Colonic mucosa (tissue), 4 donors: ENCODE data around the gene HOXC9. TPM values are rescaled to one million over a fixed set of nuclear protein-coding genes. Genes with fewer than 3 reads are reported as not detected.

Source experiments
- DNase-seq: peaks from one replicate; pipeline ENCODE4 v3.0.0-alpha.2; 2020
- H3K27ac ChIP-seq: fragments of 200-600 bp; one replicate; pipeline ENCODE4 v1.8.0; 2021
- H3K27me3 ChIP-seq: fragments of 200-600 bp; one replicate; pipeline ENCODE4 v1.8.0; 2021
- H3K36me3 ChIP-seq: fragments of 200-600 bp; one replicate; pipeline ENCODE4 v1.8.0; 2021
- H3K4me1 ChIP-seq: fragments of 200-600 bp; one replicate; pipeline ENCODE4 v1.8.0; 2021; ENCODE audit warnings: mild to moderate bottlenecking
- H3K4me3 ChIP-seq: fragments of 200-600 bp; one replicate; pipeline ENCODE4 v1.8.0; 2021
- H3K9ac ChIP-seq, 2 donors: one replicate each; pipeline ENCODE4 v1.7.0; 2013; ENCODE audit warnings: control low read depth in 2 of 2, low read depth in 2 of 2, low read length in 2 of 2
- H3K9me3 ChIP-seq: fragments of 200-600 bp; one replicate; pipeline ENCODE4 v1.8.0; 2021
- intact Hi-C: fragments of 100-400 bp; cut with DNase I; formaldehyde crosslinking; loops from one replicate; pipeline ENCODE4 v1.14.1; 2022
- total RNA-seq, 2 donors: library from RNA; stranded (reverse); fragmentation: NEBNext Ultra II Directional in 1 of 2; extraction: Animal tissue kit (Norgen Biotek cat#: 25700) in 1 of 2; gene quantifications; one replicate each; pipeline ENCODE4 v1.2.1, GENCODE V29; 2021
- TF ChIP-seq, protein P1 (sequence below): fragments of 200-600 bp; IDR thresholded peaks from one replicate; pipeline ENCODE4 v1.8.0; 2022; ENCODE audit warnings: antibody characterized with exemption, mild to moderate bottlenecking
- donor health status: healthy.
- donor health status: DM: no; HTN: no; CAD: no.
- donor health status: DM: no; HTN: no; CAD: no.

HOXC9 gene
- total RNA-seq, 2 donors from 2014 or later, result not detected

GRCh38 chr12:53961025-53961761 is 38.8 kb upstream of the HOXC9 start:
- no peaks in the 10 kb centered on the region for H3K4me1 ChIP-seq
- intact Hi-C loops, result no loop called here
- no peak overlapping the region for H3K27ac ChIP-seq
- H3K9me3 ChIP-seq, result no peaks in the 10 kb centered on the region
- no peak overlapping the region for H3K4me3 ChIP-seq
- TF ChIP-seq, protein P1, sequence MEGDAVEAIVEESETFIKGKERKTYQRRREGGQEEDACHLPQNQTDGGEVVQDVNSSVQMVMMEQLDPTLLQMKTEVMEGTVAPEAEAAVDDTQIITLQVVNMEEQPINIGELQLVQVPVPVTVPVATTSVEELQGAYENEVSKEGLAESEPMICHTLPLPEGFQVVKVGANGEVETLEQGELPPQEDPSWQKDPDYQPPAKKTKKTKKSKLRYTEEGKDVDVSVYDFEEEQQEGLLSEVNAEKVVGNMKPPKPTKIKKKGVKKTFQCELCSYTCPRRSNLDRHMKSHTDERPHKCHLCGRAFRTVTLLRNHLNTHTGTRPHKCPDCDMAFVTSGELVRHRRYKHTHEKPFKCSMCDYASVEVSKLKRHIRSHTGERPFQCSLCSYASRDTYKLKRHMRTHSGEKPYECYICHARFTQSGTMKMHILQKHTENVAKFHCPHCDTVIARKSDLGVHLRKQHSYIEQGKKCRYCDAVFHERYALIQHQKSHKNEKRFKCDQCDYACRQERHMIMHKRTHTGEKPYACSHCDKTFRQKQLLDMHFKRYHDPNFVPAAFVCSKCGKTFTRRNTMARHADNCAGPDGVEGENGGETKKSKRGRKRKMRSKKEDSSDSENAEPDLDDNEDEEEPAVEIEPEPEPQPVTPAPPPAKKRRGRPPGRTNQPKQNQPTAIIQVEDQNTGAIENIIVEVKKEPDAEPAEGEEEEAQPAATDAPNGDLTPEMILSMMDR, result no peak
- H3K36me3 ChIP-seq, result no peaks in the 10 kb centered on the region
- H3K9ac ChIP-seq, result no peak overlapping the region
- H3K27me3 ChIP-seq, result peaks cover 97% of the 10 kb centered on the region
- no peak for DNase-seq

GRCh38 chr12:53963005-53963404 is 37.0 kb upstream of the HOXC9 start:
- no peak overlapping the region for H3K9ac ChIP-seq
- TF ChIP-seq, protein P1, result no peak

DNA sequence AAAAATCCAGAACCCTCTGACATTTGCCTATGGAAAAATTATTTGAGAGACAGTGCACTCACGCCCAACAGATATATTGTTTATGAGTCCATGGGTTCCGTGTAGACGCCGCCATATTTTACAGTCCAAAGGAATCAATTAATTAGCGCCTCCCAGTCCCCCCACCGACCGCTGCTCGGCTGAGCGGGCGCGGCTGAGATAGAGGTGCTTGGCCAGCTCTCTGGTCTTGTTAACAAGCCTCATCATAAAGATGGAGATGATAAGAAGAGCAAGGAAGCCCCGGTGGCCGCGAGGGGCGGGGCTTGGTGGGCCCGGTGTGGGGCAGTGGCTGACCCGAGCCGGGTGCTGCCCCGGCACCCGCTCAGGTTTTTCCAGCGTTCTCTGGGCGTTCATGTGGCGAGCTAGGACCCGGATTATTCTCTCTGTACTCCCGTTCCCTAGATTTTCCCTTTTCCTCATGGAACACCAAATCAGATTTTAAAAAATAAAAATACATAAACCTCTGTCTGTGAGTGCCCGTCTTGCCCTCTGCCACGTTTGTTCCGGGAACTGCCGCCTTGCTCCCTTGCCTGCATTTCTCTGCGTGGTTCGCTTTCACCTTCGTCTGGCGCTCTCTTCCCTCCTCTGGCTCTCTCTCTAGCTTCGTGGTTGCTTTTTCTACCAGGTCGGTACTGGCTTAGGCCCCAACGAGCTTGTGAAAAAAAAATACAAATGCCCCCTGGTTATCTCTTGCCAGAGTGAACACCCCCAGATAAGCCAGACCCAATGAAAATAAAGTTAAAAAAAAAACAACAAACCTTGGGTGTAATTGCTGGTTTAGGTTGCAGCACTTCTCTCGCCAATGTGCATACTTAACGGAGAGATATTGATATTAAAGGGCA is 36.3 kb upstream of the HOXC9 start:
- TF ChIP-seq, protein P1, result no peak
- no peak for DNase-seq
- no peaks in the 10 kb centered on the region for H3K9me3 ChIP-seq
- no peaks in the 10 kb centered on the region for H3K36me3 ChIP-seq
- intact Hi-C loops, result no loop called here
- no peak overlapping the region for H3K27ac ChIP-seq
- H3K27me3 ChIP-seq, result peaks cover 99% of the 10 kb centered on the region
- H3K4me3 ChIP-seq, result no peak overlapping the region
- H3K9ac ChIP-seq, result no peak overlapping the region
- H3K4me1 ChIP-seq, result no peaks in the 10 kb centered on the region

More at GRCh38 chr12:53963005-53963404, 37.0 kb upstream of the HOXC9 start:
- Histone ChIP-seq H3K9me3 (no peaks in the 10 kb centered on the region), H3K27ac (no peak overlapping the region), H3K36me3 (no peaks in the 10 kb centered on the region), H3K4me3 (no peak overlapping the region), H3K27me3 (peaks cover 97% of the 10 kb centered on the region), H3K4me1 (no peaks in the 10 kb centered on the region)
- no peak for DNase-seq
- intact Hi-C loops, result no loop called here

GRCh38 chr12:53964315-53964713 is 35.6 kb upstream of the HOXC9 start:
- no peak for DNase-seq
- H3K9me3 ChIP-seq, result no peaks in the 10 kb centered on the region
- H3K27me3 ChIP-seq, result peaks cover 100% of the 10 kb centered on the region

More at GRCh38 chr12:53964315-53964713, 35.6 kb upstream of the HOXC9 start:
- Histone ChIP-seq H3K27ac (no peak overlapping the region), H3K4me1 (no peaks in the 10 kb centered on the region), H3K36me3 (no peaks in the 10 kb centered on the region), H3K4me3 (no peak overlapping the region), H3K9ac (no peak overlapping the region)
- intact Hi-C loops, result no loop called here
- TF ChIP-seq, protein P1, result no peak
